A673 (cell line): ENCODE data around the gene ZIM2. TPM values are rescaled to one million over a fixed set of nuclear protein-coding genes. Genes with fewer than 3 reads are reported as not detected.
A peak's percentile ranks its signal among the peaks of the same experiment; 100 is the strongest.

Source experiments
- BruUV-seq: library from RNA; stranded (reverse); fragments of 400-500 nt; replicated peaks from 2 replicates; lab custom pipeline; 2021; lab: Mats Ljungman, UMichigan
- CTCF ChIA-PET: fragments of 300-600 bp; sonication (Branson Sonifier 250); formaldehyde crosslinking; loops from one replicate; lab custom pipeline; 2022; ENCODE audit warnings: antibody characterized with exemption; lab: Charles Lee
- POLR2A ChIA-PET: fragments of 300-600 bp; sonication (Branson Sonifier 250); formaldehyde crosslinking; loops from one replicate; lab custom pipeline; 2022; ENCODE audit warnings: antibody characterized with exemption; ENCODE audit not compliant: low non-redundant PET; lab: Charles Lee
- DNase-seq: peaks from one replicate; pipeline ENCODE4 v3.0.0-alpha.2; 2015; ENCODE audit warnings: low spot score
- H3K27ac ChIP-seq: fragments of 200-600 bp; sonication (generic); 2 replicates; pipeline ENCODE4 v1.5.1; 2016; ENCODE audit warnings: mixed run types, low read depth, mild to moderate bottlenecking, mixed read lengths, antibody characterized with exemption, low read length; ENCODE audit not compliant: poor library complexity, severe bottlenecking
- H3K27me3 ChIP-seq: fragments of 200-600 bp; sonication (generic); replicated peaks from 2 replicates; pipeline ENCODE4 v1.6.1; 2017; ENCODE audit warnings: mixed run types, low read depth, mild to moderate bottlenecking, mixed read lengths, antibody characterized with exemption, low read length; ENCODE audit not compliant: insufficient read depth, poor library complexity
- H3K36me3 ChIP-seq: fragments of 200-600 bp; sonication (generic); 2 replicates; pipeline ENCODE4 v1.6.1; 2016; ENCODE audit warnings: mixed run types, mild to moderate bottlenecking, mixed read lengths, antibody characterized with exemption, low read length; ENCODE audit not compliant: insufficient read depth, poor library complexity, severe bottlenecking
- H3K4me1 ChIP-seq: fragments of 200-600 bp; sonication (generic); 2 replicates; pipeline ENCODE4 v1.6.1; 2017; ENCODE audit warnings: mixed run types, mild to moderate bottlenecking, mixed read lengths, antibody characterized with exemption, low read length; ENCODE audit not compliant: insufficient read depth, poor library complexity, severe bottlenecking
- H3K4me3 ChIP-seq: fragments of 200-600 bp; sonication (generic); 2 replicates; pipeline ENCODE4 v1.5.1; 2016; ENCODE audit warnings: low read depth, mixed run types, mild to moderate bottlenecking, mixed read lengths, low read length; ENCODE audit not compliant: poor library complexity, severe bottlenecking
- H3K9me3 ChIP-seq: fragments of 200-600 bp; sonication (generic); 2 replicates; pipeline ENCODE4 v1.6.1; 2016; ENCODE audit warnings: mixed run types, low read depth, mild to moderate bottlenecking, mixed read lengths, antibody characterized with exemption, low read length; ENCODE audit not compliant: poor library complexity, severe bottlenecking
- CTCF ChIP-seq: fragments of 300-800, 200-600 bp; sonication (generic); conservative IDR thresholded peaks from 2 replicates; pipeline ENCODE4 v1.5.1; 2017; ENCODE audit warnings: low read depth, mild to moderate bottlenecking, antibody characterized with exemption, low read length, moderate library complexity, mixed read lengths
- EZH2 ChIP-seq: fragments of 200-600 bp; sonication (generic); IDR thresholded peaks from 2 replicates; pipeline ENCODE4 v1.6.1; 2017; ENCODE audit warnings: borderline replicate concordance, low read depth, mild to moderate bottlenecking, mixed read lengths, antibody characterized with exemption, low read length; ENCODE audit not compliant: poor library complexity, severe bottlenecking
- intact Hi-C: fragments of 100-400 bp; cut with micrococcal nuclease; formaldehyde crosslinking; loops from one replicate; pipeline ENCODE4 v1.10.0; 2022; ENCODE audit not compliant: unreplicated experiment
- total RNA-seq: library from RNA; stranded (reverse); gene quantifications from 2 replicates; pipeline ENCODE4 v1.2.3, GENCODE V29; 2021

The ZIM2 gene
- total RNA-seq, 1 experiment from 2014 or later = 4.6 TPM

- TF ChIP-seq CTCF = no peak
- TF ChIP-seq EZH2 = no peak
- H3K4me3 ChIP-seq = no peak overlapping the region
- BruUV-seq = no TSS peak
- no peak for DNase-seq
- H3K4me1 ChIP-seq = peaks cover 7% of the 10 kb centered on the region
- no peaks in the 10 kb centered on the region for H3K9me3 ChIP-seq
- intact Hi-C loops = loop anchor here (5.0 kb wide), 1 partner anchor 261 kb away; no protein-coding TSS in a partner anchor
- no peak overlapping the region for H3K27ac ChIP-seq
- ChIA-PET CTCF (no interaction called here), POLR2A (no interaction called here)
- H3K36me3 ChIP-seq = peaks cover 52% of the 10 kb centered on the region
- H3K27me3 ChIP-seq = no peaks in the 10 kb centered on the region
Observed at GRCh38 chr19:56836059-56836458, 4.5 kb downstream of the ZIM2 start.

GRCh38 chr19:56835401-56835800 lies 5.1 kb downstream of the ZIM2 start:
- DNase-seq = no peak
- H3K4me3 ChIP-seq = no peak overlapping the region
- peaks cover 53% of the 10 kb centered on the region for H3K36me3 ChIP-seq
- intact Hi-C loops = loop anchor here (5.0 kb wide), 1 partner anchor 262 kb away; no protein-coding TSS in a partner anchor
- CTCF ChIA-PET = no interaction called here
- POLR2A ChIA-PET = interaction anchor here (0.6 kb wide), 1 partner anchor 248 kb away, joined by 3 read pairs; no protein-coding TSS in a partner anchor
- H3K27me3 ChIP-seq = no peaks in the 10 kb centered on the region
- peaks cover 7% of the 10 kb centered on the region for H3K4me1 ChIP-seq
- H3K27ac ChIP-seq = no peak overlapping the region
- no peaks in the 10 kb centered on the region for H3K9me3 ChIP-seq
- BruUV-seq = TSS peak; percentile 0
- TF ChIP-seq EZH2 = no peak
- TF ChIP-seq CTCF = no peak

- no peak overlapping the region for H3K4me3 ChIP-seq
- H3K36me3 ChIP-seq = peaks cover 60% of the 10 kb centered on the region
- DNase-seq = no peak
- intact Hi-C loops = loop anchor here (5.0 kb wide), 1 partner anchor 263 kb away; no protein-coding TSS in a partner anchor
- H3K27me3 ChIP-seq = no peaks in the 10 kb centered on the region
- POLR2A ChIA-PET = interaction anchor here (0.6 kb wide), 1 partner anchor 249 kb away, joined by 3 read pairs; no protein-coding TSS in a partner anchor
- H3K27ac ChIP-seq = no peak overlapping the region
- peaks cover 7% of the 10 kb centered on the region for H3K4me1 ChIP-seq
- TF ChIP-seq CTCF = no peak
- TF ChIP-seq EZH2 = no peak
- no peaks in the 10 kb centered on the region for H3K9me3 ChIP-seq
- CTCF ChIA-PET = no interaction called here
- no TSS peak for BruUV-seq
Observed at GRCh38 chr19:56834564-56835375, 5.8 kb downstream of the ZIM2 start.
